Activated CD8-positive, alpha-beta T cell treated with anti-CD3 and anti-CD28 coated beads for 36 hours (primary cell): ENCODE measurements around the gene STAMBPL1. TPM values are rescaled to one million over a fixed set of nuclear protein-coding genes. Genes with fewer than 3 reads are reported as not detected.
A peak's percentile ranks its signal among the peaks of the same experiment; 100 is the strongest.

ENCODE experiments used
- ATAC-seq: fragments of 200-7000 bp; cut with Tn5 transposase; one replicate; pipeline ENCODE4 v1.10.0; 2021; ENCODE audit warnings: mild to moderate bottlenecking, moderate library complexity
- CTCF ChIA-PET: fragments of 350-600 bp; sonication (Branson Sonifier 250); formaldehyde crosslinking; loops from one replicate; lab custom pipeline; 2021; ENCODE audit warnings: antibody characterized with exemption; lab: Charles Lee
- POLR2A ChIA-PET: fragments of 350-600 bp; sonication (Branson Sonifier 250); formaldehyde crosslinking; loops from one replicate; lab custom pipeline; 2021; ENCODE audit warnings: antibody characterized with exemption; lab: Charles Lee
- DNase-seq: peaks from one replicate; pipeline ENCODE4 v3.0.0-alpha.2; 2020
- H3K27ac Mint-ChIP-seq: one replicate; pipeline ENCODE4 v1.8.0; 2021; ENCODE audit warnings: mild to moderate bottlenecking, mixed read lengths
- H3K27me3 Mint-ChIP-seq: one replicate; pipeline ENCODE4 v1.8.0; 2021; ENCODE audit warnings: mixed read lengths
- H3K36me3 Mint-ChIP-seq: one replicate; pipeline ENCODE4 v1.8.0; 2021; ENCODE audit warnings: low read depth, mixed read lengths
- H3K4me1 Mint-ChIP-seq: one replicate; pipeline ENCODE4 v1.8.0; 2021; ENCODE audit warnings: low read depth, mixed read lengths
- H3K4me3 Mint-ChIP-seq: one replicate; pipeline ENCODE4 v1.8.0; 2021; ENCODE audit warnings: mild to moderate bottlenecking, moderate library complexity, mixed read lengths
- H3K9me3 Mint-ChIP-seq: one replicate; pipeline ENCODE4 v1.8.0; 2021; ENCODE audit warnings: mixed read lengths
- CTCF ChIP-seq: fragments of 200-600 bp; IDR thresholded peaks from one replicate; pipeline ENCODE4 v1.8.0; 2022; ENCODE audit warnings: antibody characterized with exemption, mild to moderate bottlenecking
- intact Hi-C: fragments of 100-400 bp; cut with micrococcal nuclease; formaldehyde crosslinking; loops from one replicate; pipeline ENCODE4 v1.10.0; 2022
- total RNA-seq, 2 experiments: library from RNA; stranded (reverse); gene quantifications; one replicate each; pipeline ENCODE4 v1.2.3, GENCODE V29; 2021

STAMBPL1 gene
- total RNA-seq, 2 experiments from 2014 or later = 71.1 to 76.5 TPM

GRCh38 chr10:88843171-88843570 lies 36.9 kb upstream of the STAMBPL1 start:
- CTCF ChIA-PET = interaction anchor here (0.7 to 3.1 kb wide), 5 partner anchors 8 to 374 kb away, joined by 3 to 31 read pairs (median 6); no protein-coding TSS in a partner anchor
- ATAC-seq (no peak), DNase-seq (no peak)
- Mint-ChIP-seq H3K36me3 (no peaks in the 10 kb centered on the region), H3K9me3 (no peaks in the 10 kb centered on the region), H3K27ac (no peak overlapping the region), H3K4me3 (no peak overlapping the region), H3K27me3 (peaks cover 5% of the 10 kb centered on the region), H3K4me1 (peaks cover 15% of the 10 kb centered on the region)
- TF ChIP-seq CTCF = no peak
- POLR2A ChIA-PET = interaction anchor here (2.3 kb wide), 1 partner anchor 36 kb away, joined by 9 read pairs; the partner anchor contains the start of gene STAMBPL1
- intact Hi-C loops = no loop called here

GRCh38 chr10:88848499-88848898 lies 31.5 kb upstream of the STAMBPL1 start:
- ATAC-seq (peak; percentile 76), DNase-seq (no peak)
- Mint-ChIP-seq H3K27me3 (peaks cover 6% of the 10 kb centered on the region), H3K36me3 (no peaks in the 10 kb centered on the region), H3K4me3 (peak overlapping the region; percentile 18), H3K9me3 (no peaks in the 10 kb centered on the region), H3K4me1 (peaks cover 12% of the 10 kb centered on the region), H3K27ac (peak overlapping the region; percentile 41)
- CTCF ChIA-PET = interaction anchor here (0.6 to 3.2 kb wide), 4 partner anchors 11 to 108 kb away, joined by 3 to 15 read pairs (median 8); no protein-coding TSS in a partner anchor
- no peak for TF ChIP-seq CTCF
- intact Hi-C loops = loop anchor here (5.0 kb wide), 1 partner anchor 49 kb away; no protein-coding TSS in a partner anchor
- POLR2A ChIA-PET = interaction anchor here (1.3 kb wide), 1 partner anchor 36 kb away, joined by 4 read pairs; no protein-coding TSS in a partner anchor

GRCh38 chr10:88849234-88849633 lies 30.8 kb upstream of the STAMBPL1 start:
- CTCF ChIA-PET = interaction anchor here (0.6 to 3.2 kb wide), 3 partner anchors 14 to 109 kb away, joined by 3 to 15 read pairs (median 12); no protein-coding TSS in a partner anchor
- POLR2A ChIA-PET = interaction anchor here (1.3 kb wide), 2 partner anchors 31 to 36 kb away, joined by 4 to 5 read pairs; partner anchors contain the start of gene STAMBPL1
- peaks cover 4% of the 10 kb centered on the region for H3K27me3 Mint-ChIP-seq
- DNase-seq (no peak), ATAC-seq (peak; percentile 79)
- peaks cover 12% of the 10 kb centered on the region for H3K4me1 Mint-ChIP-seq
- intact Hi-C loops = loop anchor here (5.0 kb wide), 1 partner anchor 48 kb away; no protein-coding TSS in a partner anchor
- no peaks in the 10 kb centered on the region for H3K9me3 Mint-ChIP-seq
- no peak overlapping the region for H3K4me3 Mint-ChIP-seq
- H3K36me3 Mint-ChIP-seq = no peaks in the 10 kb centered on the region
- TF ChIP-seq CTCF = no peak
- H3K27ac Mint-ChIP-seq = peak overlapping the region; percentile 40

- no peaks in the 10 kb centered on the region for H3K9me3 Mint-ChIP-seq
- intact Hi-C loops = no loop called here
- H3K27ac Mint-ChIP-seq = no peak overlapping the region
- no peak for ATAC-seq
- no peak for DNase-seq
- H3K36me3 Mint-ChIP-seq = no peaks in the 10 kb centered on the region
- H3K4me1 Mint-ChIP-seq = peaks cover 15% of the 10 kb centered on the region
- no peak for TF ChIP-seq CTCF
- no peak overlapping the region for H3K4me3 Mint-ChIP-seq
- H3K27me3 Mint-ChIP-seq = peaks cover 4% of the 10 kb centered on the region
- CTCF ChIA-PET = interaction anchor here (0.9 to 1.7 kb wide), 3 partner anchors 15 to 84 kb away, joined by 4 to 11 read pairs (median 5); no protein-coding TSS in a partner anchor
- POLR2A ChIA-PET = interaction anchor here (1.3 kb wide), 1 partner anchor 9 kb away, joined by 3 read pairs; no protein-coding TSS in a partner anchor
Observed at GRCh38 chr10:88850712-88851111, 29.3 kb upstream of the STAMBPL1 start.

GRCh38 chr10:88851706-88852105 lies 28.3 kb upstream of the STAMBPL1 start, which contains the start of gene ANKRD22:
TSS of gene ANKRD22 (minus strand) at chr10:88851844. CDS start at chr10:88851607, 237 bp downstream.
- no peak for TF ChIP-seq CTCF
- no peak within 1 kb of the TSS for H3K4me3 Mint-ChIP-seq
- DNase-seq (no peak), ATAC-seq (no peak)
- no peak within 1 kb of the TSS for H3K27ac Mint-ChIP-seq
- ChIA-PET POLR2A (interaction anchor here (1.3 kb wide), 1 partner anchor 8 kb away, joined by 3 read pairs; no protein-coding TSS in a partner anchor), CTCF (interaction anchor here (0.9 to 1.7 kb wide), 3 partner anchors 16 to 83 kb away, joined by 4 to 11 read pairs (median 5); no protein-coding TSS in a partner anchor)
- intact Hi-C loops = no loop called here
- H3K4me1 Mint-ChIP-seq = peaks cover 15% of the 10 kb centered on the region
- no peaks in the 10 kb centered on the region for H3K36me3 Mint-ChIP-seq
- no peaks in the 10 kb centered on the region for H3K9me3 Mint-ChIP-seq
- H3K27me3 Mint-ChIP-seq = peaks cover 4% of the 10 kb centered on the region
